T-helper 2 cell (primary cell): ENCODE measurements around the gene EFCAB5.
"Not testable (repeated sequence)": the region's sequence is repeated elsewhere in the genome, so short reads cannot be mapped to it uniquely, and the experiment has no call there.

Source experiments
- DNase-seq, 5 experiments: peaks; one replicate each; pipeline versions ENCODE4 v3.0.0 to v3.0.0-alpha.2; 2012 to 2022

The EFCAB5 gene

GRCh38 chr17:30101686-30102390 is 160.4 kb downstream of the EFCAB5 start:
- DNase-seq: peak in 1 of 5 experiments; percentile 9

GRCh38 chr17:30103921-30104320 is 162.5 kb downstream of the EFCAB5 start:
- no peak for DNase-seq

DNA sequence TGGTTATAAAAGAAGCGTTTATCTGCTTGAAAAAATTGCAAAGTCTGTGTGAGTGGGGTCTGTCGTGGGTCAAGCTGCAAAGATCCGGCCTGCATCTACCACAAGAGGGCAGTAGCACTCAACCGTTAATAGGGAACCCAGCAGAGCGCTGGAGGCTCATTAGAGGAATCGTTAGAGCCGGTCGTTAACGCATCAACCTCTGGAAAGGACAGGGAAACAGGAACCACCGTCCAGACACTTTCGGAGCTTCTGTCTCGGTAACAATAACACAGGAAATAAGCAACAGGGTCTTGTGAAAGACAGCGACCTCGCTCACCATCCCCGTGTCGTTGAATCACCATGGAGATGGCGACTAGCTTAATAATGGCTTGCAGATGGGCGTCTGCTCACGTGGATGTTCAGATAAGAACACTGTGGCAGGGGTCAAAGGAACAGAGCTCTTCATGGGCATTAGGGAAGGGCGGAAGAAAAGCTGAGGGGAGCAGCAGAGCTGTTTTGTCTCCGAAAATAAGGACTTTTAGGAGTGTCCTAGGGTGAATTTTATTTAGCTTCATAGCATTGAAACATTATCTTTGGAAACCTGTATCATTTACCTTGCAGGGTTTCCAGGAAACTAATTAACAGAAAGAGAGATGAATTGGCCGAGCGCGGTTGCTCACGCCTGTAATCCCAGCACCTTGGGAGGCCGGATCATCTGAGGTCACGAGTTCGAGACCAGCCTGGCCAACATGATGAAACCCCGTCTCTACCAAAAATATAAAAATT is 163.3 kb downstream of the EFCAB5 start:
- DNase-seq: peak; percentile 16 to 69 (median 54)

DNA sequence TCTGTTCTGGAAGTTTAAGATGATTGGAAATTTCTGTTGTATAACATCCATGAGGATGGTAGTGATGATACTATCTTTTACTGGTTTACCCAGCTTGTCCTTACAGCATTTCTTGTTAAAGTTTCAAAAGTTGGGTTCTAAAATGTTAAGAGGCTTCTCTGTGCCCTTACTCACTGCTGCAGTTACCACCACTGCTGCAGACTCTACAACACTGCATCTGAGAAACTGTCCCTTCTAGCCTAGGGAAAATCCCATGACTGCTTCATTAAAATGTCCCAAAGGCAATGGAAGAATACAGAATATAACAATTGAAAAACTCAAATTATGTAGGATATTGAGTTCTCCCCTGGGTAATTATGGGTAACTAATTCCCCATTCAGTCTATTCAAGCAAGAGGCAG is 171.4 kb downstream of the EFCAB5 start:
- no peak for DNase-seq

GRCh38 chr17:30113213-30113612 is 171.8 kb downstream of the EFCAB5 start:
- DNase-seq: peak in 1 of 5 experiments; percentile 79

DNA sequence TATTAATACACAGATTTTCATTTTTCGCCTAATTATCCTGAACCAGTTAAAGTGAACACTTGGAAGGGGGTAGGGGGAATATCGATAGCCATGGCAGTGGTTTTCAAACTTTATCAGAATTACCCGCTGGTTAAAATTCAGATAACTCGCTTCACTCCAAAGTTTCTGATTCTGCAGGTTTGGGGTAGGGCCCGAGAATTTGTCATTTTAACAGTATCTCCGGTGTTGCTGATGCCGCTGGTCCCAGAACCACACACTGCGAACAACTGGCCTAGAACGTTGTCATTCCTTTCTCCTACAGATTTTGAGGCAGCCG is 174.9 kb downstream of the EFCAB5 start:
- DNase-seq: no peak

- DNase-seq: peak; percentile 72 to 97 (median 86)
These were observed 175.5 kb downstream of the EFCAB5 start, which contains the start of gene NSRP1 for GRCh38 chr17:30116661-30117551. Gene NSRP1, plus strand, starts transcription at chr17:30116816. Its CDS starts 28 bp downstream, at chr17:30116844.

DNA sequence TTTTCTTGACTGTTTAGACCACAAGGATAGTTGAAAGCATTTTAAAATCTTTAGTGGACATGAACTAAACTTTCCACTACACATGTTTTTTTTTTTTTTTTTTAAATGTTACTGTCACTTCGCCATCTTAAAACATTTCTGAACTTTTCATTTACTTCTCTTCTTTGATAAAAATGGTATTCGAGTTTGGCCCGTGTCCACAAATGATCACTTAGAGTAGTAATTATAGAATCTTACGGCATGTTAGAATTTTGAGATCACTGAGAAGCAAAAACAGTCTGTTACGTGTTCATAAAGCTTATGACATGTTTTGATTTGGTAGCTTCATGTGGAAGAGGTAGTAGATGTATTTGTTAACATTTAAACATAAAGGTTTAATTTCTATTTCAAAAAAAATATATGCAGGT is 176.2 kb downstream of the EFCAB5 start:
- no peak for DNase-seq

- not testable (repeated sequence) for DNase-seq
These were observed 177.2 kb downstream of the EFCAB5 start for GRCh38 chr17:30118635-30119034.

- no peak for DNase-seq
These were observed 182.9 kb downstream of the EFCAB5 start for GRCh38 chr17:30124273-30124796.

DNA sequence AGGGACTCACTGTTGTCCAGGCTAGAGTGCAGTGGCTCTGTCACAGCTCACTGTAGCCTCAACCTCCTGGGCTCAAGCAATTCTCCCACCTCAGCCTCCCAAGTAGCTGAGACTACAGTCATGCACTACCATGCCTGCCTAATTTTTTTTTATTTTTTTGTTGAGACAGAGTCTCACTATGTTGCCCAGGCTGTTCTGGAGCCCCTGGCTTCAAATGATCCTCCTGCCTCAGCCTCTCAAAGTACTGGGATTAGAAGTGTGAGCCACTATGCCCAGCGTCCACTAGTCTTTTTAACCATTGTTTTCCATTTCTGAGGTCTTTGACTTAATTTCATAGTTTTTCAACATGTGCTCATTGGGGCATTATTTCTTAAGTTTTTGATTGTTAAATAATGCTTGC is 188.7 kb downstream of the EFCAB5 start:
- no peak for DNase-seq

- no peak for DNase-seq
These were observed 191.2 kb downstream of the EFCAB5 start for GRCh38 chr17:30132615-30133014.

- no peak for DNase-seq
These were observed 191.8 kb downstream of the EFCAB5 start for GRCh38 chr17:30133197-30133596.

DNA sequence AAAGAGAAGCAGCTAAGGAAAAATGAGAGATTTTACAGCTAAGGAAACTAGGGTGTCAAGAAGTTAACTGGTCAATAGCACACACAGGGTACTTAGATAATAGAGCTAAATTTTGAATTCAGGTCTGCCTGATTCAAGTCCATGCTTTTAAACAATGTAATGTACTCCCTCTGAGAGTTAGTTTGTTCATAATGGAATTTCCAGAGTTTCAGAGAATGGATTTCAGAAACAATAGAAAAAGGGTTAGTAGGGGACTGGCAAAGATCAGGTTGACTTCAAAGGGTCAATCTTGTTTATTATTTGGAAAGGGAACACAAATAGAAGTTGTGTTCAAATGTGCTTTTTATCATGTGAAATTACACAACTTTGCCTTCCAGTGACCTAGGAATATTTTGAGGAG is 193.1 kb downstream of the EFCAB5 start:
- DNase-seq: no peak

GRCh38 chr17:30137158-30137557 is 195.7 kb downstream of the EFCAB5 start:
- no peak for DNase-seq

DNA sequence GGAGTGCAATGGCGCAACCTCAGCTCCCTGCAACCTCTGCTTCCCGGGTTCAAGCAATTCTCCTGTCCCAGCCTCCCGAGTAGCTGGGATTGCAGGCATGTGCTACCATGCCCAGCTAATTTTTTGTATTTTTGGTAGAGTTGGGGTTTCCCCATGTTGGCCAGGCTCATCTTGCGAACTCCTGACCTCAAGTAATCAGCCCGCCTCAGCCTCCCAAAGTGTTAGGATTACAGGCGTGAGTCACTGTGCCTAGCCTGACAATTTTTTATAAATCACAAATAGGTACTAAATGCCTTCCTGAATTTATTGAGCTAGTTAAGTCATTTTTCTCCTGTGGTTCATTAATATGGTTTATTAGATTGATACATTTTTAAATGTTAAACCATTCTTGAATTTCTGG is 206.4 kb downstream of the EFCAB5 start:
- not testable (repeated sequence) for DNase-seq

GRCh38 chr17:30148376-30148775 is 206.9 kb downstream of the EFCAB5 start:
- no peak for DNase-seq

GRCh38 chr17:30151471-30151870 is 210.0 kb downstream of the EFCAB5 start:
- DNase-seq: no peak

- DNase-seq: no peak
These were observed 212.0 kb downstream of the EFCAB5 start for GRCh38 chr17:30153463-30153862.

- no peak for DNase-seq
These were observed 214.0 kb downstream of the EFCAB5 start for GRCh38 chr17:30155389-30155788.
